Measurements from ENCODE around the gene ZMYND19.
"Not testable (repeated sequence)": the region's sequence is repeated elsewhere in the genome, so short reads cannot be mapped to it uniquely, and the experiment has no call there.

Gene ZMYND19

DNA sequence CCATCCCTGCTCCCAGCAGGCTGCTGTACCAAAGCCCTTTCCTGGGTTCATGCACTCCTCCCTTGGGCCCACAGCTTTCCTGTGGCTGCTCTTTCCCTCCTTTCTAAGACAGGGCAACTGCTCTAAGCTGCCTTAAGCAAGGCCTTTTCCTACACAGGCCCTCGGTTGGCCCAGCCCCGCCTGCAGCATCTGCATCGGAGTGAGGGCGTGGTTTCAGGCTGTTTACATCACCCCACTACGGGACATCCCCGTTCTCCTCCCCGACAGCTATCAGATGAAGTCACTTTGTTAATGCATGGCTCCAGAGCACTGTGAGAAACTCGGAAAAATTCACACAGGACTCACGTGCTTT lies 15.0 kb downstream of the ZMYND19 start:
- Histone ChIP-seq H3K36me3 (ENCODE audit: control insufficient read depth, insufficient read depth, low read length) (peaks cover 46% of the 10 kb centered on the region), H3K9me3 (ENCODE audit: control insufficient read depth, insufficient read depth, low read length) (no peaks in the 10 kb centered on the region), H3K27ac (ENCODE audit: low read depth, low read length) (no peak overlapping the region), H3K4me3 (ENCODE audit: low read depth, low read length) (no peak overlapping the region), H3K9ac (ENCODE audit: low read depth, low read length) (no peak overlapping the region), H3K4me1 (ENCODE audit: control insufficient read depth, insufficient read depth, low read length) (peaks cover 8% of the 10 kb centered on the region), H3K27me3 (ENCODE audit: control insufficient read depth, insufficient read depth, low read length) (no peaks in the 10 kb centered on the region)

GRCh38 chr9:137574192-137574591 lies 16.1 kb downstream of the ZMYND19 start:
- Histone ChIP-seq H3K36me3 (ENCODE audit: control insufficient read depth, insufficient read depth, low read length) (peaks cover 45% of the 10 kb centered on the region), H3K9ac (ENCODE audit: low read depth, low read length) (no peak overlapping the region), H3K4me1 (ENCODE audit: control insufficient read depth, insufficient read depth, low read length) (peaks cover 4% of the 10 kb centered on the region; the same call in 1 of the 2 replicates), H3K4me3 (ENCODE audit: low read depth, low read length) (no peak overlapping the region), H3K9me3 (ENCODE audit: control insufficient read depth, insufficient read depth, low read length) (no peaks in the 10 kb centered on the region), H3K27me3 (ENCODE audit: control insufficient read depth, insufficient read depth, low read length) (no peaks in the 10 kb centered on the region), H3K27ac (ENCODE audit: low read depth, low read length) (no peak overlapping the region)

- no peak overlapping the region for H3K4me3 ChIP-seq (ENCODE audit: low read depth, low read length)
- H3K36me3 ChIP-seq (ENCODE audit: control insufficient read depth, insufficient read depth, low read length) = peaks cover 40% of the 10 kb centered on the region
- no peak overlapping the region for H3K9ac ChIP-seq (ENCODE audit: low read depth, low read length)
- H3K9me3 ChIP-seq (ENCODE audit: control insufficient read depth, insufficient read depth, low read length) = no peaks in the 10 kb centered on the region
- no peaks in the 10 kb centered on the region for H3K4me1 ChIP-seq (ENCODE audit: control insufficient read depth, insufficient read depth, low read length)
- H3K27ac ChIP-seq (ENCODE audit: low read depth, low read length) = no peak overlapping the region
- no peaks in the 10 kb centered on the region for H3K27me3 ChIP-seq (ENCODE audit: control insufficient read depth, insufficient read depth, low read length)
Observed at GRCh38 chr9:137570566-137570965, 19.7 kb downstream of the ZMYND19 start.

DNA sequence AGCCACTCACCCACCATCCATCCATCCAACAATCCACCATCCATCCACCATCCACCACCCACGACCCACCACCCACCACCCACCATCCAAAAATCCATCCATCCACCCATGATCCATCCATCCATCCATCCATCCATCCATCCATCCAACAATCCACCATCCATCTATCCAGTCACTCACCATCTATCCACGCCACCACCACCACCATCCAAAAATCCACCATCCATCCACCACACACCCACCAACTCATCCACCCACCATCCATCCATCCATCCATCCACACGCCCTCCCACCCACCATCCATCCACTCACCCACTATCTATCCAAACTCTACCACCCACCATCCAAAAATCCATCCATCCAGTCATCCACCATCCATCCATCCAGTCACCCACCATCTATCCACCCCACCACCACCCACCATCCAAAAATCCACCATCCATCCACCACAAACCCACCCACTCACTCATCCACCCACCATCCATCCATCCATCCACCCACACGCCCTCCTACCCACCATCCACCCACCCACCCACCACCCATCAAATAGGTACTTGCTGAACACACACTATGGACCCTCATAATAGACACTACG lies 20.6 kb downstream of the ZMYND19 start:
- peaks cover 35% of the 10 kb centered on the region for H3K36me3 ChIP-seq (ENCODE audit: control insufficient read depth, insufficient read depth, low read length)
- H3K4me1 ChIP-seq (ENCODE audit: control insufficient read depth, insufficient read depth, low read length) = no peaks in the 10 kb centered on the region
- no peak overlapping the region for H3K4me3 ChIP-seq (ENCODE audit: low read depth, low read length)
- no peak overlapping the region for H3K27ac ChIP-seq (ENCODE audit: low read depth, low read length)
- H3K27me3 ChIP-seq (ENCODE audit: control insufficient read depth, insufficient read depth, low read length) = no peaks in the 10 kb centered on the region
- H3K9ac ChIP-seq (ENCODE audit: low read depth, low read length) = no peak overlapping the region
- H3K9me3 ChIP-seq (ENCODE audit: control insufficient read depth, insufficient read depth, low read length) = no peaks in the 10 kb centered on the region

- not testable (repeated sequence) for H3K4me3 ChIP-seq (ENCODE audit: low read depth, low read length); H3K9ac ChIP-seq (ENCODE audit: low read depth, low read length); H3K27me3 ChIP-seq (ENCODE audit: control insufficient read depth, insufficient read depth, low read length); H3K4me1 ChIP-seq (ENCODE audit: control insufficient read depth, insufficient read depth, low read length); H3K9me3 ChIP-seq (ENCODE audit: control insufficient read depth, insufficient read depth, low read length); H3K27ac ChIP-seq (ENCODE audit: low read depth, low read length)
- peaks cover 38% of the 10 kb centered on the region for H3K36me3 ChIP-seq (ENCODE audit: control insufficient read depth, insufficient read depth, low read length)
Observed at GRCh38 chr9:137568445-137568844, 21.9 kb downstream of the ZMYND19 start.

- no peak overlapping the region for H3K4me3 ChIP-seq (ENCODE audit: low read depth, low read length)
- H3K9ac ChIP-seq (ENCODE audit: low read depth, low read length) = no peak overlapping the region
- peaks cover 40% of the 10 kb centered on the region for H3K36me3 ChIP-seq (ENCODE audit: control insufficient read depth, insufficient read depth, low read length)
- H3K27me3 ChIP-seq (ENCODE audit: control insufficient read depth, insufficient read depth, low read length) = no peaks in the 10 kb centered on the region
- no peaks in the 10 kb centered on the region for H3K9me3 ChIP-seq (ENCODE audit: control insufficient read depth, insufficient read depth, low read length)
- H3K27ac ChIP-seq (ENCODE audit: low read depth, low read length) = no peak overlapping the region
- H3K4me1 ChIP-seq (ENCODE audit: control insufficient read depth, insufficient read depth, low read length) = no peaks in the 10 kb centered on the region
Observed at GRCh38 chr9:137564817-137565411, 25.4 kb downstream of the ZMYND19 start.

DNA sequence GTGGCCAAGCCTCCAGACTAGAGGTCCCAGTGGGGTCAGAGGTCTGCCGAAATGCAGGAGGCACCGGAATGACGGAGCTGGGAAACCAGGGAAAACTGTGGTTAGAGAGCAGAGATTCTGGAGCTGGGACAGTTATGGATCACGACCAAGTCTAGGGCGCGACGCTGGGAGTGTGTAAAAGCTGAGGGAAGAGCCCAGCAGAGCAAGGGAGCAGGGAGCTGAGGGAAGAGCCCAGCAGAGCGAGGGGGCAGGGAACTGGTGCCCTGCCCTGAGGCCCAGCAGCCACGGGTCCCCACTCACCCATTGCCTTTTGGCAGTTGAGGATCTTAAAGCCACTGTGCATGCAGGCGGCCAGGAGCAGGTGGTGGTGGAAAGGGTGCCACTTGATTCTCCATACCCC lies 26.2 kb downstream of the ZMYND19 start:
- Histone ChIP-seq H3K36me3 (ENCODE audit: control insufficient read depth, insufficient read depth, low read length) (peaks cover 42% of the 10 kb centered on the region), H3K9me3 (ENCODE audit: control insufficient read depth, insufficient read depth, low read length) (no peaks in the 10 kb centered on the region), H3K9ac (ENCODE audit: low read depth, low read length) (no peak overlapping the region), H3K27ac (ENCODE audit: low read depth, low read length) (no peak overlapping the region), H3K4me3 (ENCODE audit: low read depth, low read length) (no peak overlapping the region), H3K27me3 (ENCODE audit: control insufficient read depth, insufficient read depth, low read length) (no peaks in the 10 kb centered on the region), H3K4me1 (ENCODE audit: control insufficient read depth, insufficient read depth, low read length) (no peaks in the 10 kb centered on the region)

- no peak overlapping the region for H3K4me3 ChIP-seq (ENCODE audit: low read depth, low read length)
- H3K9ac ChIP-seq (ENCODE audit: low read depth, low read length) = no peak overlapping the region
- H3K36me3 ChIP-seq (ENCODE audit: control insufficient read depth, insufficient read depth, low read length) = peaks cover 61% of the 10 kb centered on the region
- no peaks in the 10 kb centered on the region for H3K27me3 ChIP-seq (ENCODE audit: control insufficient read depth, insufficient read depth, low read length)
- no peaks in the 10 kb centered on the region for H3K4me1 ChIP-seq (ENCODE audit: control insufficient read depth, insufficient read depth, low read length)
- no peak overlapping the region for H3K27ac ChIP-seq (ENCODE audit: low read depth, low read length)
- H3K9me3 ChIP-seq (ENCODE audit: control insufficient read depth, insufficient read depth, low read length) = no peaks in the 10 kb centered on the region
Observed at GRCh38 chr9:137558127-137558526, 32.2 kb downstream of the ZMYND19 start.

- H3K27me3 ChIP-seq (ENCODE audit: control insufficient read depth, insufficient read depth, low read length) = no peaks in the 10 kb centered on the region
- H3K4me3 ChIP-seq (ENCODE audit: low read depth, low read length) = no peak overlapping the region
- H3K4me1 ChIP-seq (ENCODE audit: control insufficient read depth, insufficient read depth, low read length) = no peaks in the 10 kb centered on the region
- H3K27ac ChIP-seq (ENCODE audit: low read depth, low read length) = no peak overlapping the region
- no peaks in the 10 kb centered on the region for H3K9me3 ChIP-seq (ENCODE audit: control insufficient read depth, insufficient read depth, low read length)
- peaks cover 48% of the 10 kb centered on the region for H3K36me3 ChIP-seq (ENCODE audit: control insufficient read depth, insufficient read depth, low read length)
- no peak overlapping the region for H3K9ac ChIP-seq (ENCODE audit: low read depth, low read length)
Observed at GRCh38 chr9:137556069-137556838, 34.1 kb downstream of the ZMYND19 start.

DNA sequence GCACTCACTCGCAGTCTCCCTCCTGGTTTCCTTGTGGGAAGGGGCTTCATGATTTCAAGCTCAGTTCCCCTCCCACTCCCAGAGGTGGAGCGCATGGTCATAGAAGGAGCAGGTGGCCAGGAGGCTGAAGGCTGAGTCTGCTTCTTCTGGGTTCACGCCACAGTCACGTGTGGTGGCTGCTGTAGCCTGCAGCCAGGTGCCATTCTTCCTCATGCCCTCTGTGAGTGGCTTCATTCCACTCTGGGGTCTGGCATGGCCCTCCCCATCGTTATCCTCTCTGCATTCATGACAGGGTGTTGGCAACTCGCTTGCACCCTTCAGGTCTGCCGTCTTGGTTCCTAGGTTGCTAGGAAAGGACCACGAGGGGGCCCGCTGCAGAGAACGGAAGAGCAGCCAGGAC lies 35.1 kb downstream of the ZMYND19 start:
- H3K36me3 ChIP-seq (ENCODE audit: control insufficient read depth, insufficient read depth, low read length) = peaks cover 46% of the 10 kb centered on the region
- H3K27ac ChIP-seq (ENCODE audit: low read depth, low read length) = no peak overlapping the region
- no peak overlapping the region for H3K9ac ChIP-seq (ENCODE audit: low read depth, low read length)
- H3K4me3 ChIP-seq (ENCODE audit: low read depth, low read length) = no peak overlapping the region
- H3K27me3 ChIP-seq (ENCODE audit: control insufficient read depth, insufficient read depth, low read length) = no peaks in the 10 kb centered on the region
- no peaks in the 10 kb centered on the region for H3K9me3 ChIP-seq (ENCODE audit: control insufficient read depth, insufficient read depth, low read length)
- no peaks in the 10 kb centered on the region for H3K4me1 ChIP-seq (ENCODE audit: control insufficient read depth, insufficient read depth, low read length)

DNA sequence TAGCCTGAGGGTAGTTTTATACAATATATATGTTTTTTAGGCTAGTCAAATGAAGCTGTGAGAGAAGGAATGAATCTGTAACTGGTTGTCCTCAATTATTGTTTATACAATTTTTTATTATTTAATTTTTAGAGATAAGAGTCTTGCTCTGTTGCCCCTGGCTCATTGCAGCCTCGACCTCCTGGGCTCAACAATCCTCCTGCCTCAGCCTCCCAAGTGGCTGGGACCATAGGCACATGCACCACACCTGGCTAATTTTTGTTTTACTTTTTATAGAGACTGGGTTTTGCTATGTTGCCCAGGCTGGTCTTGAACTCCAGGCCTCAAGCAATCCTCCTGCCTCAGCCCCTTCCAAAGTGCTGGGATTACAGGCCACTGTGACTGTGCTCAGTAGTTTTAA lies 36.0 kb downstream of the ZMYND19 start:
- H3K9me3 ChIP-seq (ENCODE audit: control insufficient read depth, insufficient read depth, low read length) = no peaks in the 10 kb centered on the region
- H3K9ac ChIP-seq (ENCODE audit: low read depth, low read length) = no peak overlapping the region
- no peaks in the 10 kb centered on the region for H3K27me3 ChIP-seq (ENCODE audit: control insufficient read depth, insufficient read depth, low read length)
- no peak overlapping the region for H3K4me3 ChIP-seq (ENCODE audit: low read depth, low read length)
- peaks cover 41% of the 10 kb centered on the region for H3K36me3 ChIP-seq (ENCODE audit: control insufficient read depth, insufficient read depth, low read length)
- H3K27ac ChIP-seq (ENCODE audit: low read depth, low read length) = no peak overlapping the region
- H3K4me1 ChIP-seq (ENCODE audit: control insufficient read depth, insufficient read depth, low read length) = no peaks in the 10 kb centered on the region

Measured in HUES48 (cell line).